ENCODE data around the gene ANKRD22.
A peak's percentile ranks its signal among the peaks of the same experiment; 100 is the strongest.
"Not testable (repeated sequence)": the region's sequence is repeated elsewhere in the genome, so short reads cannot be mapped to it uniquely, and the experiment has no call there.

Gene ANKRD22

DNA sequence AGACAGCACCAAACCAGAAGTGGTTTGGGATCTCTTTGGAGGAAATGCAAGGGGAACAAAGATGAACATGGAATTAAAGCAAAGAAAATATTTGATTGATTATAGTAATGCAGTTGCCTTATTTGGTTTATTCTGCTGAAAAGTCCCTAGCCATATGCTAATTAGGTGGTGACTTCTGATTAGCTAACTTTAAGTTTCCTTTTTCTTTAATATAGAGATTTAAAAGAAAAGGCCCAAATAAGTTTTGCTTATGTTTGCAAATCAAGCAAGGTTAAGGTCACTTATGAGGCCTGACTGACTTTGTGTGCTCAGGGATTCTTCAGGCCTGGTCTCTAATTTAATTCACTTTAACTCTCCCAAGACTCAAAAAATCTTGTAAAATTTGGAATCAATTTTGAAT lies 6.2 kb upstream of the ANKRD22 start:
- Mint-ChIP-seq H3K27ac (no peak overlapping the region), H3K36me3 (no peaks in the 10 kb centered on the region), H3K27me3 (no peaks in the 10 kb centered on the region), H3K4me3 (no peak overlapping the region), H3K4me1 (no peaks in the 10 kb centered on the region), H3K9me3 (no peaks in the 10 kb centered on the region)
- ATAC-seq, result no peak

DNA sequence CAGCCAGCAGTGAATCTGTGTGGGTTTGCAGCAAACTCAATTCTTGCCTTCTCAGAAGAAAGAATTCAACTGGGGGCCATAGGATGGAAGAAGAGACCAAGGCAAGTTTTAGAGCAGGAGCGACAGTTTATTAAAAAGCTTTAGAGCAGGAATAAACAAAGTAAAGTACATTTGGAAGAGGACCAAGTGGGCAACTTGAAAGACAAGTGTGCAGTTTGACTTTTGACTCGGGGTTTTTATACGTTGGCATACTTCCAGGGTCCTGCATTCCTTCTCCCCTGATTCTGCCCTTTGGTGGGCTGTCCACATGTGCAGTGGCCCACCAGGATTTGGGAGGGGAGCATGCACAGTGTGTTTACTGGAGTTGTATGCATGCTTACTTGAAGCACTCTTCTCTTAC lies 3.0 kb upstream of the ANKRD22 start:
- no peaks in the 10 kb centered on the region for H3K27me3 Mint-ChIP-seq
- no peak overlapping the region for H3K4me3 Mint-ChIP-seq
- H3K27ac Mint-ChIP-seq, result no peak overlapping the region
- H3K4me1 Mint-ChIP-seq, result no peaks in the 10 kb centered on the region
- ATAC-seq, result no peak
- no peaks in the 10 kb centered on the region for H3K9me3 Mint-ChIP-seq
- no peaks in the 10 kb centered on the region for H3K36me3 Mint-ChIP-seq

- no peaks in the 10 kb centered on the region for H3K4me1 Mint-ChIP-seq
- H3K36me3 Mint-ChIP-seq, result no peaks in the 10 kb centered on the region
- no peak overlapping the region for H3K27ac Mint-ChIP-seq
- no peak overlapping the region for H3K4me3 Mint-ChIP-seq
- H3K27me3 Mint-ChIP-seq, result no peaks in the 10 kb centered on the region
- no peaks in the 10 kb centered on the region for H3K9me3 Mint-ChIP-seq
- ATAC-seq, result no peak
Observed at GRCh38 chr10:88853155-88853881, 1.7 kb upstream of the ANKRD22 start.

DNA sequence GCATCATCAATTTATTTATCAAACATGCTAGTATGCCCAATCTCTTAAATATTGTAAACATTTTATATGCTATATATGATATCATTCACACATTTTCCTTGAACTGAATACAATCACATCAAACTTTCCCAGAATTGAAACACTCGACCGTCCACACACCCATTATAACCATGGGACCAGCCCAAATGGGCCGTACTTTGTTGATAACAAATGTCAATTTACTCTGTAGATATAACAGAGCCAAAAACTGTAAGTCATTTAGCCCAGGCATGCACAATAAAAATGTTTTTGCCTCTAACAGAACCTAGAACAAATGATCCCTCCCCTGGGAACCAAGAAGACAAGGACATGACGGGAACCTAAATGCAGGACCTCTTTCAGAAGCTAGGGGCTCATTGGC lies 683 bp upstream of the ANKRD22 start:
- no peak for ATAC-seq
- no peaks in the 10 kb centered on the region for H3K4me1 Mint-ChIP-seq
- H3K27ac Mint-ChIP-seq, result no peak overlapping the region
- H3K36me3 Mint-ChIP-seq, result no peaks in the 10 kb centered on the region
- H3K4me3 Mint-ChIP-seq, result no peak overlapping the region
- no peaks in the 10 kb centered on the region for H3K27me3 Mint-ChIP-seq
- H3K9me3 Mint-ChIP-seq, result no peaks in the 10 kb centered on the region

GRCh38 chr10:88850712-88851111 lies 932 bp downstream of the ANKRD22 start:
- H3K4me3 Mint-ChIP-seq, result no peak overlapping the region
- no peaks in the 10 kb centered on the region for H3K9me3 Mint-ChIP-seq

GRCh38 chr10:88849234-88849633 lies 2.4 kb downstream of the ANKRD22 start:
- Mint-ChIP-seq H3K9me3 (no peaks in the 10 kb centered on the region), H3K27me3 (no peaks in the 10 kb centered on the region), H3K4me1 (no peaks in the 10 kb centered on the region), H3K36me3 (no peaks in the 10 kb centered on the region), H3K27ac (no peak overlapping the region), H3K4me3 (no peak overlapping the region)
- no peak for ATAC-seq

More at GRCh38 chr10:88850712-88851111, 932 bp downstream of the ANKRD22 start:
- Mint-ChIP-seq H3K36me3 (no peaks in the 10 kb centered on the region), H3K27me3 (no peaks in the 10 kb centered on the region), H3K4me1 (no peaks in the 10 kb centered on the region), H3K27ac (no peak overlapping the region)
- ATAC-seq, result no peak

GRCh38 chr10:88848499-88848898 lies 3.1 kb downstream of the ANKRD22 start:
- no peak overlapping the region for H3K4me3 Mint-ChIP-seq
- no peaks in the 10 kb centered on the region for H3K9me3 Mint-ChIP-seq
- no peak for ATAC-seq
- H3K27me3 Mint-ChIP-seq, result no peaks in the 10 kb centered on the region
- H3K4me1 Mint-ChIP-seq, result no peaks in the 10 kb centered on the region
- H3K27ac Mint-ChIP-seq, result no peak overlapping the region
- H3K36me3 Mint-ChIP-seq, result no peaks in the 10 kb centered on the region

DNA sequence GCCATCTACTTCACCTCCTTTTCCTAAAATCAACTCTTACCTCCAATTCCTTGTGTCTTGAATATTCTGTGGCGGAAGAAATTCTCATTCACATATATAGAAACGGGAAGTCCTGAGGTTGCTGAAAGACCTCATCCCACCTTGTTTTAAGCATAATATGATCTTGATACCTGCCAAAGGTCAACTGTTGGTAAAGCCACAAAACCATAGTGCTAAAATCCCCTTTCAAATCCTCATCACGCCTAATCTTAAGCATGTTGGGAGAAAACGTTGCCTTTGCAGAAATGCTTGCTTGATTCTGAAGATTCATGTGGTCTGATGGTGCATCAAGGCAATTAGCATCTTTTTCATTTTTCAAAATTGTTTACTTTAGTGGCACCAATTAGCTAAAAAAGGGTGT lies 8.5 kb downstream of the ANKRD22 start:
- Mint-ChIP-seq H3K27ac (no peak overlapping the region), H3K4me3 (no peak overlapping the region), H3K36me3 (no peaks in the 10 kb centered on the region), H3K9me3 (no peaks in the 10 kb centered on the region), H3K27me3 (no peaks in the 10 kb centered on the region), H3K4me1 (no peaks in the 10 kb centered on the region)
- ATAC-seq, result no peak

DNA sequence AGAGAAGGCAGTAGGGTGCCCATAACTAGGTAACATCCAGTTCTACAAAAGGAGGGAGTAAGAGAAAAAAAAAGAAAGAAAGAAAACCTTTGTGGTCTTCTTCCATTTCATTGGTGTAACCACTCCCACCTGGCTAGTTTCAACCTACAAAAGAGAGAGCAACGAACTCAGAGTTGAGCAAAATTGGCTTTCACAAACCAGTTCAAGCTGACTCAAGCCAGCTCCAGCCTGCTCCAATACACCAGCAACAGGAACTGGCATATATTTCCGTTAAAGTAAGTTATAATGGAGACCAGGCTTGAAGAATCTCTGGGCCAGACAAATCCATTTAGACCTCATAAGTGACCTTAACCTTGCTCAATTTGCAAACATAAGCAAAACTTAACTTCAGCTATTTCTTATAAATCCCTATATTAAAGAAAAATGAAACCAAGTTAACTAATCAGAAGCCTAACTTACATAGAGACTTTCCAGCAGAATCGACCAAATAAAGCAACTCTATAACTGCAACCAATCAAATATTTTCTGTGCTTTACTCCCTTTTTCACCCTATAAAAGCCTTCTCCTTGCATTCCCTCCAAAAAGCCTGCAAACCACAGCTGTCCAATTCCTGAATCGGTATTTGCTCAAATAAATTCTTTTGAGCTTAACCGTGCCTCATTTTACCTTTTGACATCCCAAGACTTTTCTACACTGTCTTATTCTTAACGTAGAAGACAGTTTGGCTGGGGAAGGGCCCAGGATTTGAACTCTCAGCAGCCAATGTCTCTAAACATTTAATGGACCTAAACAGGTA lies 10.1 kb downstream of the ANKRD22 start:
- no peaks in the 10 kb centered on the region for H3K4me1 Mint-ChIP-seq
- no peaks in the 10 kb centered on the region for H3K36me3 Mint-ChIP-seq
- H3K27ac Mint-ChIP-seq, result no peak overlapping the region
- no peaks in the 10 kb centered on the region for H3K9me3 Mint-ChIP-seq
- ATAC-seq, result no peak
- no peak overlapping the region for H3K4me3 Mint-ChIP-seq
- H3K27me3 Mint-ChIP-seq, result no peaks in the 10 kb centered on the region

- H3K9me3 Mint-ChIP-seq, result no peaks in the 10 kb centered on the region
- no peaks in the 10 kb centered on the region for H3K27me3 Mint-ChIP-seq
- ATAC-seq, result no peak
- no peak overlapping the region for H3K4me3 Mint-ChIP-seq
- no peak overlapping the region for H3K27ac Mint-ChIP-seq
- no peaks in the 10 kb centered on the region for H3K36me3 Mint-ChIP-seq
- no peaks in the 10 kb centered on the region for H3K4me1 Mint-ChIP-seq
Observed at GRCh38 chr10:88840881-88841280, 10.8 kb downstream of the ANKRD22 start.

GRCh38 chr10:88840104-88840503 lies 11.5 kb downstream of the ANKRD22 start:
- Mint-ChIP-seq H3K4me3 (no peak overlapping the region), H3K36me3 (no peaks in the 10 kb centered on the region), H3K4me1 (no peaks in the 10 kb centered on the region), H3K9me3 (no peaks in the 10 kb centered on the region), H3K27me3 (no peaks in the 10 kb centered on the region), H3K27ac (no peak overlapping the region)
- no peak for ATAC-seq

DNA sequence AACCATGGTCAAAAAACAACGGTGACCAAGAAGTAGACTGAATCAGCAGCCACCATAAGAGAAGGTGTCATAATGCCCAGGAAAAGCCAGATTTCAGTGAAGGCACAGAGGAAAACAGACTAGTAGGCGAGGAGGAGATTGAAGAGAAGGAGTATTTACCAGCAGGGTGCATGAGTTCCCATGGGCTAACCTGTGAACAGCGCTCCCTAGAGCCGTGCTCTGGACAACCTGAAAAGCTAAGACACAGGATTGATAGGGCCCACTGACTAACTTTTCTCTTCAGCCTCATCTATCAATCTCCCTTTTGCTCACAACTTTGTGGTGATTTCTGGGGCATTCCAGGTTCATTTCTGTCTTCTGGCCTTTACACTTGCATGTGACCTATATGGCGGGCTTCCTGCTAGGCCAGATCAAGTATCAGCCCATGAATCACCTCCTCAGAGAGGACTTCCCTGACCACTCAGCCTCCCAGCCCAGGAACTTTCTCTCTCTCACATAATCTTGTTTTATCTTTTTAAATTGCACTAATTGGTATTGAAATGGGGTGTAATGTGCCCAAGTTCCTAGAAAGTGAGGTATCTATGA lies 12.8 kb downstream of the ANKRD22 start:
- Mint-ChIP-seq H3K4me1 (no peaks in the 10 kb centered on the region), H3K27me3 (no peaks in the 10 kb centered on the region), H3K36me3 (no peaks in the 10 kb centered on the region), H3K27ac (no peak overlapping the region), H3K4me3 (no peak overlapping the region), H3K9me3 (no peaks in the 10 kb centered on the region)
- no peak for ATAC-seq

DNA sequence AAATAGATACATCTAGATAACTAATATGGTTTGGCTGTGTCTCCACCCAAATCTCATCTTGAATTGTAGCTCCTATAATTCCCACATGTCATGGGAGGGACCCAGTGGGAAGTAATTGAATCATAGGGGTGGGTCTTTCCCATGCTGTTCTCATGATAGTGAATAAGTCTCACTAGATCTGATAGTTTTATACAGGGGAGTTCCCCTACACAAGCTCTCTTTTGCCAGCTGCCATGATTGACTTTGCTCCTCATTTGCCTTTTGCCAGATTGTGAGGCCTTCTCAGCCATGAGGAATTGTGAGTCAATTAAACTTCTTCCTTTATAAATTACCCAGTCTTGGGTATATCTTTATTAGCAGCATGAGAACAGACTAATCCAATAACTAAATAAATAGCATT lies 14.0 kb downstream of the ANKRD22 start:
- H3K4me1 Mint-ChIP-seq, ATAC-seq, H3K4me3 Mint-ChIP-seq, H3K27me3 Mint-ChIP-seq, H3K9me3 Mint-ChIP-seq, H3K27ac Mint-ChIP-seq, H3K36me3 Mint-ChIP-seq: not testable (repeated sequence)

GRCh38 chr10:88835910-88836221 lies 15.8 kb downstream of the ANKRD22 start:
- no peak for ATAC-seq
- Mint-ChIP-seq H3K4me3 (no peak overlapping the region), H3K9me3 (no peaks in the 10 kb centered on the region)

GRCh38 chr10:88835096-88835909 lies 16.3 kb downstream of the ANKRD22 start:
- Mint-ChIP-seq H3K9me3 (no peaks in the 10 kb centered on the region), H3K27me3 (no peaks in the 10 kb centered on the region), H3K4me1 (peaks cover 23% of the 10 kb centered on the region), H3K4me3 (no peak overlapping the region), H3K27ac (no peak overlapping the region), H3K36me3 (no peaks in the 10 kb centered on the region)
- peak; percentile 92 for ATAC-seq

More at GRCh38 chr10:88835910-88836221, 15.8 kb downstream of the ANKRD22 start:
- Mint-ChIP-seq H3K27ac (no peak overlapping the region), H3K36me3 (no peaks in the 10 kb centered on the region), H3K27me3 (no peaks in the 10 kb centered on the region), H3K4me1 (peaks cover 19% of the 10 kb centered on the region)
